HepG2 (cell line): ENCODE measurements around the gene NPBWR2. TPM values are rescaled to one million over a fixed set of nuclear protein-coding genes. Genes with fewer than 3 reads are reported as not detected.
A peak's percentile ranks its signal among the peaks of the same experiment; 100 is the strongest.

Experiments
- DNMT3B ChIP-seq: conservative IDR thresholded peaks from 2 replicates; pipeline ENCODE4 v1.6.1; 2016; ENCODE audit warnings: missing biosample characterization, control low read depth
- HNRNPLL ChIP-seq: fragments of 200-400 bp; formaldehyde crosslinking; IDR thresholded peaks from 2 replicates; pipeline ENCODE4 v1.6.1; 2017; ENCODE audit warnings: mild to moderate bottlenecking, low read depth, low read length; ENCODE audit not compliant: poor library complexity, severe bottlenecking
- NR1H2 ChIP-seq: sonication (generic); formaldehyde crosslinking; IDR thresholded peaks from 2 replicates; pipeline ENCODE4 v1.8.1; 2022; ENCODE audit warnings: low read depth, missing genetic modification reagents, borderline replicate concordance
- SOX6 ChIP-seq, 2 experiments: fragments of 450-650 bp in 1 of 2; sonication (generic) in 1 of 2; formaldehyde crosslinking in 1 of 2; IDR thresholded peaks; 2 replicates each; pipeline versions ENCODE4 v1.4.0 to v1.6.1; 2017 to 2020; ENCODE audit warnings: antibody characterized with exemption in 1 of 2, mild to moderate bottlenecking in 1 of 2, missing genetic modification reagents in 1 of 2
- TOPORS ChIP-seq: sonication (generic); formaldehyde crosslinking; IDR thresholded peaks from 2 replicates; pipeline ENCODE4 v1.8.0; 2023; ENCODE audit warnings: mild to moderate bottlenecking, missing genetic modification reagents
- XBP1 ChIP-seq: sonication (generic); formaldehyde crosslinking; IDR thresholded peaks from 2 replicates; pipeline ENCODE4 v1.5.0; 2020; ENCODE audit warnings: missing genetic modification reagents
- ZNF253 ChIP-seq: sonication (generic); formaldehyde crosslinking; IDR thresholded peaks from 2 replicates; pipeline ENCODE4 v1.8.0; 2022; ENCODE audit warnings: mild to moderate bottlenecking, missing genetic modification reagents, borderline replicate concordance
- ZNF562 ChIP-seq: sonication (generic); formaldehyde crosslinking; IDR thresholded peaks from 2 replicates; pipeline ENCODE4 v1.8.0; 2022; ENCODE audit warnings: missing genetic modification reagents, borderline replicate concordance
- polyA plus RNA-seq, 8 experiments: library from polyadenylated mRNA; depleted of rRNA in 3 of 8; stranded (reverse) in 7 of 8; unstranded in 1 of 8; fragments of >200 nt; fragmentation: Illumina TruSeq in 4 of 8; extraction: Trizol in 4 of 8; gene quantifications; 2 replicates each; pipeline versions ENCODE4 v1.2.1 to v1.2.3, GENCODE V29; 2011 to 2016; ENCODE audit warnings: low read depth in 4 of 8, missing spikeins in 1 of 8, mixed read lengths in 1 of 8; ENCODE audit not compliant: insufficient read depth in 1 of 8
- total RNA-seq, 5 experiments: library from RNA; depleted of rRNA; stranded (reverse); fragments of >200 nt; fragmentation: Illumina TruSeq; extraction: Trizol; gene quantifications; 2 replicates each; pipeline ENCODE4 v1.2.3, GENCODE V29; 2016; ENCODE audit warnings: low read depth in 1 of 5
- TF ChIP-seq, protein P1 (sequence below): IDR thresholded peaks from 2 replicates; pipeline ENCODE4 v1.6.1; 2016; ENCODE audit warnings: low read depth
- TF ChIP-seq, protein P2 (sequence below): sonication (generic); formaldehyde crosslinking; IDR thresholded peaks from 2 replicates; pipeline ENCODE4 v1.4.0; 2020; ENCODE audit warnings: mild to moderate bottlenecking, missing genetic modification reagents
- TF ChIP-seq, protein P3 (sequence below), 2 experiments: fragments of 450-650 bp in 1 of 2; sonication (generic) in 1 of 2; formaldehyde crosslinking in 1 of 2; IDR thresholded peaks; 2 replicates each; pipeline versions ENCODE4 v1.6.1 to v1.8.0; 2016 to 2022; ENCODE audit warnings: antibody characterized with exemption in 1 of 2, mild to moderate bottlenecking in 1 of 2, missing genetic modification reagents in 1 of 2
- TF ChIP-seq, protein P4 (sequence below): IDR thresholded peaks from 2 replicates; pipeline ENCODE4 v1.6.1; 2018; ENCODE audit warnings: missing genetic modification reagents, mild to moderate bottlenecking, missing compliant biosample characterization
- TF ChIP-seq, protein P5 (sequence below): sonication (generic); formaldehyde crosslinking; IDR thresholded peaks from 2 replicates; pipeline ENCODE4 v1.5.0; 2020; ENCODE audit warnings: mild to moderate bottlenecking, missing genetic modification reagents
- TF ChIP-seq, protein P6 (sequence below): sonication (generic); formaldehyde crosslinking; IDR thresholded peaks from 2 replicates; pipeline ENCODE4 v1.4.0; 2020; ENCODE audit warnings: missing genetic modification reagents

Gene NPBWR2
- total and polyA plus RNA-seq, 2 of the 13 experiments (the other 11 are each of a cell fraction or from before 2014, with no cell fraction given), result not detected

DNA sequence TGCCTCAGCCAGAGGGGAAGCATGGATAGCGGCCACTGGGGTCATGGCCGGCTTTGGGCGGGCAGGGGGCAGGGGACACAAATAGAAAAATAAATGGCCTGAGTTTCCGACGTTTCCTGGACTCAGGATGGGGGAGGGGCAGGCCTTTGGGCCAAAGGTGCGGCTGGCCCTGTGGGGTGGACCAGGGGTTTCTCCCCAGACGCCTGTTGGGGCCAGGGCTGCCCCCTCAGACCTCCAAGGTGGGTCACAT, 50.8 kb downstream of the NPBWR2 start (continued):
- TF ChIP-seq SOX6 (IDR thresholded peaks at IDR 0.05), result no peak
- peak; percentile 63 for TF ChIP-seq SOX6 (CRISPR knock-in tag; IDR thresholded peaks at IDR 0.05)
- TF ChIP-seq, protein P1, sequence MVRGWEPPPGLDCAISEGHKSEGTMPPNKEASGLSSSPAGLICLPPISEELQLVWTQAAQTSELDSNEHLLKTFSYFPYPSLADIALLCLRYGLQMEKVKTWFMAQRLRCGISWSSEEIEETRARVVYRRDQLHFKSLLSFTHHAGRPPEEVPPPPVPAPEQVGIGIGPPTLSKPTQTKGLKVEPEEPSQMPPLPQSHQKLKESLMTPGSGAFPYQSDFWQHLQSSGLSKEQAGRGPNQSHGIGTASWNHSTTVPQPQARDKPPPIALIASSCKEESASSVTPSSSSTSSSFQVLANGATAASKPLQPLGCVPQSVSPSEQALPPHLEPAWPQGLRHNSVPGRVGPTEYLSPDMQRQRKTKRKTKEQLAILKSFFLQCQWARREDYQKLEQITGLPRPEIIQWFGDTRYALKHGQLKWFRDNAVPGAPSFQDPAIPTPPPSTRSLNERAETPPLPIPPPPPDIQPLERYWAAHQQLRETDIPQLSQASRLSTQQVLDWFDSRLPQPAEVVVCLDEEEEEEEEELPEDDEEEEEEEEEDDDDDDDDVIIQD (CRISPR knock-in tag), result peak; percentile 20; the same call in 1 of the 2 replicates
- TF ChIP-seq, protein P2, sequence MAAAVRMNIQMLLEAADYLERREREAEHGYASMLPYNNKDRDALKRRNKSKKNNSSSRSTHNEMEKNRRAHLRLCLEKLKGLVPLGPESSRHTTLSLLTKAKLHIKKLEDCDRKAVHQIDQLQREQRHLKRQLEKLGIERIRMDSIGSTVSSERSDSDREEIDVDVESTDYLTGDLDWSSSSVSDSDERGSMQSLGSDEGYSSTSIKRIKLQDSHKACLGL, result no peak
- no peak for TF ChIP-seq DNMT3B (CRISPR knock-in tag)
- no peak for TF ChIP-seq XBP1 (CRISPR knock-in tag)
- no peak for TF ChIP-seq HNRNPLL
- TF ChIP-seq, protein P3, sequence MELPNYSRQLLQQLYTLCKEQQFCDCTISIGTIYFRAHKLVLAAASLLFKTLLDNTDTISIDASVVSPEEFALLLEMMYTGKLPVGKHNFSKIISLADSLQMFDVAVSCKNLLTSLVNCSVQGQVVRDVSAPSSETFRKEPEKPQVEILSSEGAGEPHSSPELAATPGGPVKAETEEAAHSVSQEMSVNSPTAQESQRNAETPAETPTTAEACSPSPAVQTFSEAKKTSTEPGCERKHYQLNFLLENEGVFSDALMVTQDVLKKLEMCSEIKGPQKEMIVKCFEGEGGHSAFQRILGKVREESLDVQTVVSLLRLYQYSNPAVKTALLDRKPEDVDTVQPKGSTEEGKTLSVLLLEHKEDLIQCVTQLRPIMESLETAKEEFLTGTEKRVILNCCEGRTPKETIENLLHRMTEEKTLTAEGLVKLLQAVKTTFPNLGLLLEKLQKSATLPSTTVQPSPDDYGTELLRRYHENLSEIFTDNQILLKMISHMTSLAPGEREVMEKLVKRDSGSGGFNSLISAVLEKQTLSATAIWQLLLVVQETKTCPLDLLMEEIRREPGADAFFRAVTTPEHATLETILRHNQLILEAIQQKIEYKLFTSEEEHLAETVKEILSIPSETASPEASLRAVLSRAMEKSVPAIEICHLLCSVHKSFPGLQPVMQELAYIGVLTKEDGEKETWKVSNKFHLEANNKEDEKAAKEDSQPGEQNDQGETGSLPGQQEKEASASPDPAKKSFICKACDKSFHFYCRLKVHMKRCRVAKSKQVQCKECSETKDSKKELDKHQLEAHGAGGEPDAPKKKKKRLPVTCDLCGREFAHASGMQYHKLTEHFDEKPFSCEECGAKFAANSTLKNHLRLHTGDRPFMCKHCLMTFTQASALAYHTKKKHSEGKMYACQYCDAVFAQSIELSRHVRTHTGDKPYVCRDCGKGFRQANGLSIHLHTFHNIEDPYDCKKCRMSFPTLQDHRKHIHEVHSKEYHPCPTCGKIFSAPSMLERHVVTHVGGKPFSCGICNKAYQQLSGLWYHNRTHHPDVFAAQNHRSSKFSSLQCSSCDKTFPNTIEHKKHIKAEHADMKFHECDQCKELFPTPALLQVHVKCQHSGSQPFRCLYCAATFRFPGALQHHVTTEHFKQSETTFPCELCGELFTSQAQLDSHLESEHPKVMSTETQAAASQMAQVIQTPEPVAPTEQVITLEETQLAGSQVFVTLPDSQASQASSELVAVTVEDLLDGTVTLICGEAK (IDR thresholded peaks at IDR 0.05), result no peak
- TF ChIP-seq, protein P3 (CRISPR knock-in tag; IDR thresholded peaks at IDR 0.05), result no peak
- TF ChIP-seq ZNF253, result no peak
- TF ChIP-seq, protein P4, sequence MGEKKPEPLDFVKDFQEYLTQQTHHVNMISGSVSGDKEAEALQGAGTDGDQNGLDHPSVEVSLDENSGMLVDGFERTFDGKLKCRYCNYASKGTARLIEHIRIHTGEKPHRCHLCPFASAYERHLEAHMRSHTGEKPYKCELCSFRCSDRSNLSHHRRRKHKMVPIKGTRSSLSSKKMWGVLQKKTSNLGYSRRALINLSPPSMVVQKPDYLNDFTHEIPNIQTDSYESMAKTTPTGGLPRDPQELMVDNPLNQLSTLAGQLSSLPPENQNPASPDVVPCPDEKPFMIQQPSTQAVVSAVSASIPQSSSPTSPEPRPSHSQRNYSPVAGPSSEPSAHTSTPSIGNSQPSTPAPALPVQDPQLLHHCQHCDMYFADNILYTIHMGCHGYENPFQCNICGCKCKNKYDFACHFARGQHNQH (CRISPR knock-in tag), result no peak
- TF ChIP-seq TOPORS (CRISPR knock-in tag), result peak; percentile 75; the same call in 1 of the 2 replicates
- no peak for TF ChIP-seq ZNF562 (CRISPR knock-in tag)
- TF ChIP-seq, protein P5, sequence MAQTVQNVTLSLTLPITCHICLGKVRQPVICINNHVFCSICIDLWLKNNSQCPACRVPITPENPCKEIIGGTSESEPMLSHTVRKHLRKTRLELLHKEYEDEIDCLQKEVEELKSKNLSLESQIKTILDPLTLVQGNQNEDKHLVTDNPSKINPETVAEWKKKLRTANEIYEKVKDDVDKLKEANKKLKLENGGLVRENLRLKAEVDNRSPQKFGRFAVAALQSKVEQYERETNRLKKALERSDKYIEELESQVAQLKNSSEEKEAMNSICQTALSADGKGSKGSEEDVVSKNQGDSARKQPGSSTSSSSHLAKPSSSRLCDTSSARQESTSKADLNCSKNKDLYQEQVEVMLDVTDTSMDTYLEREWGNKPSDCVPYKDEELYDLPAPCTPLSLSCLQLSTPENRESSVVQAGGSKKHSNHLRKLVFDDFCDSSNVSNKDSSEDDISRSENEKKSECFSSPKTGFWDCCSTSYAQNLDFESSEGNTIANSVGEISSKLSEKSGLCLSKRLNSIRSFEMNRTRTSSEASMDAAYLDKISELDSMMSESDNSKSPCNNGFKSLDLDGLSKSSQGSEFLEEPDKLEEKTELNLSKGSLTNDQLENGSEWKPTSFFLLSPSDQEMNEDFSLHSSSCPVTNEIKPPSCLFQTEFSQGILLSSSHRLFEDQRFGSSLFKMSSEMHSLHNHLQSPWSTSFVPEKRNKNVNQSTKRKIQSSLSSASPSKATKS (CRISPR knock-in tag), result no peak
- TF ChIP-seq NR1H2 (CRISPR knock-in tag), result no peak
- TF ChIP-seq, protein P6, sequence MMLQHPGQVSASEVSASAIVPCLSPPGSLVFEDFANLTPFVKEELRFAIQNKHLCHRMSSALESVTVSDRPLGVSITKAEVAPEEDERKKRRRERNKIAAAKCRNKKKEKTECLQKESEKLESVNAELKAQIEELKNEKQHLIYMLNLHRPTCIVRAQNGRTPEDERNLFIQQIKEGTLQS, result no peak
